Esophagus muscularis mucosa (tissue), 3 donors: ENCODE results near the gene FAM118A.

Experiments
- CTCF ChIP-seq, 3 experiments: fragments of 200-600 bp in 2 of 3; fragments of 450-650 bp in 1 of 3; sonication (generic) in 2 of 3; IDR thresholded peaks; one replicate each; pipeline ENCODE4 v1.5.1; 2017 to 2019; ENCODE audit warnings: antibody characterized with exemption in 3 of 3, mild to moderate bottlenecking in 2 of 3, moderate library complexity in 1 of 3
- POLR2A ChIP-seq: fragments of 450-650 bp; IDR thresholded peaks from one replicate; pipeline ENCODE4 v1.6.1; 2017; ENCODE audit warnings: antibody characterized with exemption, moderate library complexity, mild to moderate bottlenecking, low read depth
- POLR2AphosphoS5 ChIP-seq, 2 donors: sonication (generic); formaldehyde crosslinking; IDR thresholded peaks; one replicate each; pipeline ENCODE4 v1.6.1; 2017; ENCODE audit warnings: antibody characterized with exemption in 2 of 2

- no peak for TF ChIP-seq CTCF (IDR thresholded peaks at IDR 0.05)
- no peak for TF ChIP-seq POLR2AphosphoS5 (IDR thresholded peaks at IDR 0.05)
- TF ChIP-seq POLR2A: no peak
Observed at GRCh38 chr22:45292731-45293442, 16.8 kb upstream of the FAM118A start.
